K562 (cell line): Measurements from ENCODE around the gene PNMT. TPM values are rescaled to one million over a fixed set of nuclear protein-coding genes. Genes with fewer than 3 reads are reported as not detected.

Source experiments
- ATAC-seq: fragments of 200-7000 bp; cut with Tn5 transposase; 3 replicates; pipeline ENCODE4 v1.9.1; 2020; ENCODE audit warnings: moderate library complexity
- BruUV-seq: library from RNA; stranded (reverse); fragments of 400-500 nt; replicated peaks from 2 replicates; lab custom pipeline; 2021; lab: Mats Ljungman, UMichigan
- CTCF ChIA-PET: fragments of 300-600 bp; formaldehyde crosslinking; extraction: SDS; loops from one replicate; lab custom pipeline; 2021; ENCODE audit warnings: low intra/inter-chr PET ratio; lab: Yijun Ruan, JAX
- POLR2A ChIA-PET: fragments of 300-600, 350-650 bp; sonication (Branson Sonifier 250); formaldehyde crosslinking; extraction: SDS; loops from one replicate; lab custom pipeline; 2021; ENCODE audit warnings: antibody characterized with exemption, inconsistent platforms; lab: Yijun Ruan, JAX
- DNase-seq, 4 experiments: peaks; one replicate each; pipeline versions ENCODE4 v3.0.0 to v3.0.0-alpha.2; 2011 to 2018; ENCODE audit warnings: low spot score in 3 of 4, mixed read lengths in 3 of 4; ENCODE audit errors: extremely low read depth in 1 of 4
- FAIRE-seq: peaks from 2 replicates; lab custom pipeline; 2011; peaks lifted over from hg19 to GRCh38; lab: Jason Lieb, UNC
- H2AFZ ChIP-seq: 2 replicates; pipeline ENCODE4 v1.6.0; 2011; ENCODE audit warnings: low read depth, low read length, control low read depth, inconsistent platforms
- H3K27ac ChIP-seq: fragments of 200-600 bp; 3 replicates; pipeline ENCODE4 v1.8.0; 2011; ENCODE audit warnings: low read depth, mild to moderate bottlenecking, control low read depth, inconsistent platforms, low read length, moderate library complexity, mixed read lengths; ENCODE audit errors: extremely low read depth
- H3K27me3 ChIP-seq, 2 experiments: fragments of 300-600 bp in 1 of 2; 2 replicates in 1 of 2; 3 replicates in 1 of 2; pipeline versions ENCODE4 v1.6.0 to v1.8.0; 2011; ENCODE audit warnings: inconsistent platforms in 2 of 2, low read length in 2 of 2, mild to moderate bottlenecking in 1 of 2, mixed read lengths in 1 of 2, moderate library complexity in 1 of 2; ENCODE audit not compliant: control insufficient read depth in 2 of 2, insufficient read depth in 2 of 2
- H3K36me3 ChIP-seq: fragments of 300-600 bp; 3 replicates; pipeline ENCODE4 v1.8.0; 2011; ENCODE audit warnings: mild to moderate bottlenecking, low read length, inconsistent platforms; ENCODE audit not compliant: control insufficient read depth, insufficient read depth
- H3K4me1 ChIP-seq, 2 experiments: fragments of 200-600 bp in 1 of 2; replicated peaks in 1 of 2; 2 replicates in 1 of 2; 3 replicates in 1 of 2; pipeline versions ENCODE4 v1.5.1 to v1.8.0; 2011; ENCODE audit warnings: inconsistent platforms in 2 of 2, low read length in 2 of 2, mild to moderate bottlenecking in 1 of 2, mixed read lengths in 1 of 2, moderate library complexity in 1 of 2; ENCODE audit not compliant: control insufficient read depth in 2 of 2, insufficient read depth in 2 of 2
- H3K4me2 ChIP-seq: 2 replicates; pipeline ENCODE4 v1.6.1; 2011; ENCODE audit warnings: low read length, control low read depth, inconsistent platforms, mixed read lengths; ENCODE audit not compliant: insufficient read depth
- H3K4me3 ChIP-seq: fragments of 200-600 bp; sonication (generic), shearing (Covaris generic); 2 replicates; pipeline ENCODE4 v1.5.1; 2016; ENCODE audit warnings: control low read depth, inconsistent platforms
- H3K79me2 ChIP-seq: fragments of 200-600 bp; 3 replicates; pipeline ENCODE4 v1.8.0; 2011; ENCODE audit warnings: low read length, inconsistent platforms; ENCODE audit not compliant: control insufficient read depth, insufficient read depth
- H3K9ac ChIP-seq, 2 experiments: 2 replicates each; pipeline versions ENCODE4 v1.6.0 to v1.6.1; 2011; ENCODE audit warnings: low read depth in 2 of 2, low read length in 2 of 2, control low read depth in 1 of 2, inconsistent platforms in 1 of 2, mild to moderate bottlenecking in 1 of 2, mixed read lengths in 1 of 2; ENCODE audit not compliant: insufficient read depth in 1 of 2
- H3K9me1 ChIP-seq: one replicate; pipeline ENCODE4 v1.6.0; 2011; ENCODE audit warnings: inconsistent platforms, mild to moderate bottlenecking, low read length, moderate library complexity; ENCODE audit not compliant: control insufficient read depth, insufficient read depth
- H3K9me3 ChIP-seq: replicated peaks from 2 replicates; pipeline ENCODE4 v1.5.1; 2011; ENCODE audit warnings: low read depth, low read length, inconsistent platforms; ENCODE audit not compliant: control insufficient read depth, insufficient read depth
- H4K20me1 ChIP-seq: replicated peaks from 2 replicates; pipeline ENCODE4 v1.6.1; 2011; ENCODE audit warnings: low read length, inconsistent platforms, mixed read lengths; ENCODE audit not compliant: control insufficient read depth, insufficient read depth
- MECOM ChIP-seq: fragments of 250-450 bp; sonication (Bioruptor Pico); IDR thresholded peaks from 2 replicates; pipeline ENCODE4 v1.8.0; 2022; ENCODE audit warnings: inconsistent platforms
- SMC3 ChIP-seq: conservative IDR thresholded peaks from 2 replicates; pipeline ENCODE4 v1.6.1; 2011; ENCODE audit warnings: low read depth, low read length, improper control_type of control experiment; ENCODE audit not compliant: insufficient read depth
- WGBS: fragments of 100-300 bp; shearing (Covaris generic); methylation state at CpG from one replicate; pipeline ENCODE4 v1.1.6; 2016; ENCODE audit warnings: low coverage, mixed read lengths; ENCODE audit not compliant: insufficient coverage; ENCODE audit errors: missing lambda C conversion rate; 5-methylcytosine and 5-hydroxymethylcytosine counted together
- in situ Hi-C: fragments of 300-500 bp; cut with MboI; formaldehyde crosslinking; loops from 4 replicates; pipeline ENCODE4 v1.15.0; 2018; ENCODE audit warnings: inconsistent platforms, mixed read lengths
- intact Hi-C: fragments of 100-400 bp; cut with micrococcal nuclease; formaldehyde crosslinking; loops from 2 replicates; pipeline ENCODE4 v1.14.2; 2022
- polyA plus RNA-seq, 8 experiments: library from polyadenylated mRNA; depleted of rRNA in 4 of 8; stranded (reverse) in 5 of 8; unstranded in 3 of 8; fragments of >200 nt; fragmentation: Nextera tagmentation in 2 of 8; fragmentation: Illumina TruSeq in 1 of 8; extraction: Ambion mirVana in 2 of 8; extraction: Trizol in 1 of 8; gene quantifications; 2 replicates each; pipeline versions ENCODE4 v1.2.1 to v1.2.3, GENCODE V29; 2011 to 2014; ENCODE audit warnings: inconsistent platforms in 1 of 8, missing spikeins in 1 of 8
- total RNA-seq, 7 experiments: library from RNA; depleted of rRNA in 6 of 7; stranded (reverse); fragments of >200 nt in 6 of 7; fragmentation: Illumina TruSeq in 2 of 7; extraction: Trizol in 2 of 7; gene quantifications; 2 replicates each; pipeline versions ENCODE4 v1.2.1 to v1.2.3, GENCODE V29; 2011 to 2021; ENCODE audit warnings: low replicate concordance in 1 of 7
- TF ChIP-seq, protein P1 (sequence below): fragments of 200-800 bp; sonication (Bioruptor generic); IDR thresholded peaks from 2 replicates; pipeline ENCODE4 v1.6.1; 2017; ENCODE audit warnings: missing genetic modification characterization, missing compliant biosample characterization
- TF ChIP-seq, protein P2 (sequence below): fragments of 450-650 bp; IDR thresholded peaks from 2 replicates; pipeline ENCODE4 v1.6.1; 2018; ENCODE audit warnings: mild to moderate bottlenecking, low read depth; ENCODE audit not compliant: partially characterized antibody

Gene PNMT
- total and polyA plus RNA-seq, 9 of the 15 experiments (the other 6 are each of a cell fraction or from before 2014, with no cell fraction given), result 0.55 to 18.1 (median 5.8) TPM

DNA sequence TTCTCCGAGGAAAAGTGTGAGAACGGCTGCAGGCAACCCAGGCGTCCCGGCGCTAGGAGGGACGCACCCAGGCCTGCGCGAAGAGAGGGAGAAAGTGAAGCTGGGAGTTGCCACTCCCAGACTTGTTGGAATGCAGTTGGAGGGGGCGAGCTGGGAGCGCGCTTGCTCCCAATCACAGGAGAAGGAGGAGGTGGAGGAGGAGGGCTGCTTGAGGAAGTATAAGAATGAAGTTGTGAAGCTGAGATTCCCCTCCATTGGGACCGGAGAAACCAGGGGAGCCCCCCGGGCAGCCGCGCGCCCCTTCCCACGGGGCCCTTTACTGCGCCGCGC is 31.5 kb downstream of the PNMT start, which contains the start of gene ERBB2:
Gene ERBB2, plus strand, starts transcription at position 247 of the 330 bp plus-strand sequence. CDS start 175 bp downstream, outside the sequence.
- Histone ChIP-seq H3K4me3 (no peak within 1 kb of the TSS), H3K9me3 (no peaks in the 10 kb centered on the region), H3K4me2 (no peak within 1 kb of the TSS), H4K20me1 (no peaks in the 10 kb centered on the region), H3K36me3 (no peaks in the 10 kb centered on the region; the same call in 2 of the 3 replicates), H3K9ac (no peak within 1 kb of the TSS), H3K79me2 (no peaks in the 10 kb centered on the region), H3K9me1 (no peaks in the 10 kb centered on the region), H3K27me3 (no peaks in the 10 kb centered on the region; a peak in 1 of 5 replicates), H3K4me1 (peaks cover 0 to 16% of the 10 kb centered on the region in 2 experiments; a peak in 3 of 5 replicates), H3K27ac (no peak within 1 kb of the TSS), H2AFZ (no peak within 1 kb of the TSS)
- intact Hi-C loops (no loop called here), in situ Hi-C loops (no loop called here)
- FAIRE-seq (no peak), ATAC-seq (no peak), DNase-seq (no peak)
- CTCF ChIA-PET, result no interaction called here
- no TSS peak for BruUV-seq
- WGBS, result 32% methylated on average over 3 of the region's 20 CpGs
- no peak for TF ChIP-seq MECOM (CRISPR knock-in tag)
- TF ChIP-seq, protein P1, sequence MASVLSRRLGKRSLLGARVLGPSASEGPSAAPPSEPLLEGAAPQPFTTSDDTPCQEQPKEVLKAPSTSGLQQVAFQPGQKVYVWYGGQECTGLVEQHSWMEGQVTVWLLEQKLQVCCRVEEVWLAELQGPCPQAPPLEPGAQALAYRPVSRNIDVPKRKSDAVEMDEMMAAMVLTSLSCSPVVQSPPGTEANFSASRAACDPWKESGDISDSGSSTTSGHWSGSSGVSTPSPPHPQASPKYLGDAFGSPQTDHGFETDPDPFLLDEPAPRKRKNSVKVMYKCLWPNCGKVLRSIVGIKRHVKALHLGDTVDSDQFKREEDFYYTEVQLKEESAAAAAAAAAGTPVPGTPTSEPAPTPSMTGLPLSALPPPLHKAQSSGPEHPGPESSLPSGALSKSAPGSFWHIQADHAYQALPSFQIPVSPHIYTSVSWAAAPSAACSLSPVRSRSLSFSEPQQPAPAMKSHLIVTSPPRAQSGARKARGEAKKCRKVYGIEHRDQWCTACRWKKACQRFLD, result no peak
- TF ChIP-seq, protein P2, sequence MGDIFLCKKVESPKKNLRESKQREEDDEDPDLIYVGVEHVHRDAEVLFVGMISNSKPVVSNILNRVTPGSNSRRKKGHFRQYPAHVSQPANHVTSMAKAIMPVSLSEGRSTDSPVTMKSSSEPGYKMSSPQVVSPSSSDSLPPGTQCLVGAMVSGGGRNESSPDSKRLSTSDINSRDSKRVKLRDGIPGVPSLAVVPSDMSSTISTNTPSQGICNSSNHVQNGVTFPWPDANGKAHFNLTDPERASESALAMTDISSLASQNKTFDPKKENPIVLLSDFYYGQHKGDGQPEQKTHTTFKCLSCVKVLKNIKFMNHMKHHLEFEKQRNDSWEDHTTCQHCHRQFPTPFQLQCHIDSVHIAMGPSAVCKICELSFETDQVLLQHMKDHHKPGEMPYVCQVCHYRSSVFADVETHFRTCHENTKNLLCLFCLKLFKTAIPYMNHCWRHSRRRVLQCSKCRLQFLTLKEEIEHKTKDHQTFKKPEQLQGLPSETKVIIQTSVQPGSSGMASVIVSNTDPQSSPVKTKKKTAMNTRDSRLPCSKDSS, result no peak
- TF ChIP-seq SMC3, result no peak
- POLR2A ChIA-PET, result interaction anchor here (0.7 to 1.5 kb wide), 3 partner anchors 25 to 81 kb away, joined by 3 to 7 read pairs (median 6); no protein-coding TSS in a partner anchor
